Subcutaneous preadipocyte (primary cell): ENCODE data around the gene CLEC12A. TPM values are rescaled to one million over a fixed set of nuclear protein-coding genes. Genes with fewer than 3 reads are reported as not detected.

Experiments
- total RNA-seq: library from RNA; depleted of rRNA; stranded (reverse); fragments of >200 nt; gene quantifications from 2 replicates; pipeline ENCODE4 v1.2.3, GENCODE V29; 2012

CLEC12A gene
- not detected in 2 replicates for total RNA-seq

GRCh38 chr12:9971181-9971580 is at the start of gene CLEC12A:
TSS of gene CLEC12A (plus strand) at chr12:9971409. CDS start at chr12:9971597, 188 bp downstream.

GRCh38 chr12:9932270-9932669 is 38.9 kb upstream of the CLEC12A start, which contains the start of gene CLEC2A:
TSS of gene CLEC2A (minus strand) at chr12:9932370. CDS start at chr12:9932329, 41 bp downstream.

GRCh38 chr12:9999016-9999415 is 27.8 kb downstream of the CLEC12A start, which contains the start of gene CLEC1B:
TSS of gene CLEC1B (minus strand) at chr12:9999121. CDS start at chr12:9999100, 21 bp downstream.

GRCh38 chr12:10030446-10030845 is 59.2 kb downstream of the CLEC12A start, which contains the start of gene CLEC9A:
TSS of gene CLEC9A (plus strand) at chr12:10030682. CDS start at chr12:10052688, 22,006 bp downstream.

Other genes starting within 250 kb of the CLEC12A start
- gene CLECL1, start 238.3 kb upstream of the CLEC12A start, total RNA-seq, result not detected in 2 replicates
- gene CD69, start 210.5 kb upstream of the CLEC12A start, total RNA-seq, result not detected in 2 replicates
- gene KLRF1, start 143.9 kb upstream of the CLEC12A start, total RNA-seq, result under 0.01 and 0.20 TPM in 2 replicates
- gene CLEC2B, start 102.1 kb upstream of the CLEC12A start, total RNA-seq, result 32.1 and 53.6 TPM in 2 replicates
- gene KLRF2, start 89.9 kb upstream of the CLEC12A start, total RNA-seq, result not detected in 2 replicates
- gene CLEC2A, start 39.0 kb upstream of the CLEC12A start, total RNA-seq, result not detected in 2 replicates
- gene CLEC1B, start 27.7 kb downstream of the CLEC12A start, total RNA-seq, result not detected in 2 replicates
- gene CLEC12B, start 39.2 kb downstream of the CLEC12A start, total RNA-seq, result not detected in 2 replicates
- not detected in 2 replicates for gene CLEC9A, start 59.3 kb downstream of the CLEC12A start, total RNA-seq
- gene CLEC1A, start 127.6 kb downstream of the CLEC12A start, total RNA-seq, result not detected in 2 replicates
- gene CLEC7A, start 158.8 kb downstream of the CLEC12A start, total RNA-seq, result not detected in 2 replicates
- not detected in 2 replicates for gene OLR1, start 200.7 kb downstream of the CLEC12A start, total RNA-seq
- gene TMEM52B, start 207.6 kb downstream of the CLEC12A start, total RNA-seq, result under 0.01 TPM in 1 of 2 replicates, not detected in the other
- 9.8 and 16.5 TPM in 2 replicates for gene GABARAPL1, start 241.5 kb downstream of the CLEC12A start, total RNA-seq